GM12878 (cell line): ENCODE data around the gene TTC1. TPM values are rescaled to one million over a fixed set of nuclear protein-coding genes. Genes with fewer than 3 reads are reported as not detected.

ENCODE experiments used
- ATAC-seq: fragments of 200-7000 bp; cut with Tn5 transposase; 3 replicates; pipeline ENCODE4 v1.9.1; 2020; ENCODE audit warnings: mild to moderate bottlenecking, moderate library complexity
- BruUV-seq: library from RNA; stranded (reverse); fragments of 400-500 nt; replicated peaks from 2 replicates; lab custom pipeline; 2021; lab: Mats Ljungman, UMichigan
- CTCF ChIA-PET: fragments of 300-600 bp; sonication (Branson Sonifier 250); formaldehyde crosslinking; extraction: SDS; loops from one replicate; lab custom pipeline; 2021; ENCODE audit warnings: inconsistent platforms; lab: Yijun Ruan, JAX
- POLR2A ChIA-PET: fragments of 350-600 bp; formaldehyde crosslinking; extraction: SDS; loops from one replicate; lab custom pipeline; 2021; ENCODE audit warnings: inconsistent platforms; lab: Charles Lee
- RAD21 ChIA-PET: fragments of 300-600 bp; sonication (Branson Sonifier 250); formaldehyde crosslinking; loops from one replicate; lab custom pipeline; 2023; ENCODE audit warnings: antibody characterized with exemption; ENCODE audit not compliant: unreplicated experiment; lab: Charles Lee
- SMC1A ChIA-PET: fragments of 300-600 bp; sonication (Branson Sonifier 250); formaldehyde crosslinking; loops from one replicate; lab custom pipeline; 2023; ENCODE audit not compliant: unreplicated experiment, uncharacterized antibody; lab: Charles Lee
- DNase-seq: peaks from one replicate; pipeline ENCODE4 v3.0.0-alpha.2; 2011; ENCODE audit warnings: low read depth, low spot score
- FAIRE-seq: peaks from 3 replicates; lab custom pipeline; 2011; peaks lifted over from hg19 to GRCh38; lab: Jason Lieb, UNC
- H2AFZ ChIP-seq: 2 replicates; pipeline ENCODE4 v1.6.0; 2011; ENCODE audit warnings: low read depth, low read length, control low read depth; ENCODE audit not compliant: control insufficient read depth
- H3K27ac ChIP-seq: 2 replicates; pipeline ENCODE4 v1.5.1; 2011; ENCODE audit warnings: control low read depth; ENCODE audit not compliant: control insufficient read depth, insufficient read depth
- H3K27me3 ChIP-seq, 2 experiments: replicated peaks in 1 of 2; 2 replicates each; pipeline versions ENCODE4 v1.6.0 to v1.6.1; 2011; ENCODE audit warnings: low read length in 1 of 2; ENCODE audit not compliant: control insufficient read depth in 2 of 2, insufficient read depth in 2 of 2
- H3K36me3 ChIP-seq, 2 experiments: 2 replicates each; pipeline ENCODE4 v1.5.1; 2011; ENCODE audit warnings: low read length in 1 of 2; ENCODE audit not compliant: control insufficient read depth in 2 of 2, insufficient read depth in 2 of 2
- H3K4me1 ChIP-seq: 2 replicates; pipeline ENCODE4 v1.6.1; 2011; ENCODE audit warnings: mild to moderate bottlenecking, low read length, moderate library complexity, mixed read lengths; ENCODE audit not compliant: control insufficient read depth, insufficient read depth
- H3K4me2 ChIP-seq: 2 replicates; pipeline ENCODE4 v1.6.0; 2011; ENCODE audit warnings: control low read depth; ENCODE audit not compliant: control insufficient read depth, insufficient read depth
- H3K4me3 ChIP-seq: fragments of 200-600 bp; sonication (generic); 2 replicates; pipeline ENCODE4 v1.5.1; 2016
- H3K79me2 ChIP-seq: 2 replicates; pipeline ENCODE4 v1.6.0; 2011; ENCODE audit warnings: low read length; ENCODE audit not compliant: control insufficient read depth, insufficient read depth
- H3K9ac ChIP-seq: 2 replicates; pipeline ENCODE4 v1.8.0; 2011; ENCODE audit warnings: low read length, control low read depth, mixed read lengths; ENCODE audit not compliant: control insufficient read depth, insufficient read depth
- H3K9me3 ChIP-seq: replicated peaks from 3 replicates; pipeline ENCODE4 v1.5.1; 2011; ENCODE audit warnings: mild to moderate bottlenecking, low read length; ENCODE audit not compliant: control insufficient read depth, insufficient read depth
- H4K20me1 ChIP-seq: 2 replicates; pipeline ENCODE4 v1.6.0; 2011; ENCODE audit not compliant: control insufficient read depth, insufficient read depth
- CEBPB ChIP-seq, 2 experiments: fragments of 150-350 bp in 1 of 2; IDR thresholded peaks; 2 replicates each; pipeline ENCODE4 v1.6.1; 2012 to 2014; ENCODE audit warnings: low read depth in 2 of 2, low read length in 2 of 2, borderline replicate concordance in 1 of 2, inconsistent platforms in 1 of 2
- GABPA ChIP-seq: IDR thresholded peaks from 2 replicates; pipeline ENCODE4 v1.6.1; 2014; ENCODE audit warnings: antibody characterized with exemption, low read depth, mild to moderate bottlenecking, inconsistent platforms
- POLR2AphosphoS5 ChIP-seq: IDR thresholded peaks from 2 replicates; pipeline ENCODE4 v1.6.1; 2011; ENCODE audit warnings: mild to moderate bottlenecking, low read length, inconsistent platforms
- RB1 ChIP-seq: fragments of 450-650 bp; formaldehyde crosslinking; IDR thresholded peaks from 2 replicates; pipeline ENCODE4 v1.6.1; 2017; ENCODE audit warnings: mild to moderate bottlenecking, borderline replicate concordance
- SIX5 ChIP-seq: IDR thresholded peaks from 2 replicates; pipeline ENCODE4 v1.6.1; 2011; ENCODE audit warnings: mild to moderate bottlenecking, low read depth, low read length, moderate library complexity; ENCODE audit not compliant: severe bottlenecking
- WRNIP1 ChIP-seq: IDR thresholded peaks from 2 replicates; pipeline ENCODE4 v1.6.1; 2011; ENCODE audit warnings: low read depth, low read length, improper control_type of control experiment, borderline replicate concordance
- ZNF24 ChIP-seq: fragments of 450-650 bp; IDR thresholded peaks from 2 replicates; pipeline ENCODE4 v1.6.1; 2017; ENCODE audit warnings: antibody characterized with exemption, mild to moderate bottlenecking
- WGBS: methylation state at CpG from one replicate; pipeline ENCODE4 v1.1.6; 2016; ENCODE audit warnings: low lambda C conversion rate; ENCODE audit not compliant: insufficient replicate concordance, insufficient coverage; ENCODE audit errors: missing lambda C conversion rate; 5-methylcytosine and 5-hydroxymethylcytosine counted together
- in situ Hi-C: fragments of 300-500 bp; cut with MboI; formaldehyde crosslinking; loops from 9 replicates; pipeline ENCODE4 v1.14.3; 2018; ENCODE audit warnings: mixed read lengths
- intact Hi-C: fragments of 100-400 bp; cut with micrococcal nuclease; formaldehyde crosslinking; loops from one replicate; pipeline ENCODE4 v1.14.2; 2022; ENCODE audit not compliant: unreplicated experiment
- polyA plus RNA-seq, 11 experiments: library from polyadenylated mRNA; depleted of rRNA in 4 of 11; unstranded in 6 of 11; stranded (reverse) in 5 of 11; fragments of >200 nt; fragmentation: Nextera tagmentation in 4 of 11; fragmentation: Illumina TruSeq in 1 of 11; extraction: Ambion mirVana in 4 of 11; extraction: Trizol in 1 of 11; gene quantifications; 1 replicate in 1 of 11; 2 replicates in 10 of 11; pipeline versions ENCODE4 v1.2.1 to v1.2.3, GENCODE V29; 2011 to 2016; ENCODE audit warnings: inconsistent platforms in 2 of 11, missing spikeins in 2 of 11, low read depth in 1 of 11
- total RNA-seq, 4 experiments: library from RNA; depleted of rRNA in 3 of 4; stranded (reverse); fragments of >200 nt in 3 of 4; fragmentation: Illumina TruSeq in 1 of 4; extraction: Trizol in 1 of 4; gene quantifications; 2 replicates each; pipeline versions ENCODE4 v1.2.1 to v1.2.3, GENCODE V29; 2013 to 2021
- TF ChIP-seq, protein P1 (sequence below): IDR thresholded peaks from 2 replicates; pipeline ENCODE4 v1.6.1; 2012; ENCODE audit warnings: low read depth, low read length, improper control_type of control experiment
- TF ChIP-seq, protein P2 (sequence below): fragments of 450-650 bp; IDR thresholded peaks from 2 replicates; pipeline ENCODE4 v1.6.1; 2017; ENCODE audit warnings: low read depth, mild to moderate bottlenecking, moderate library complexity
- TF ChIP-seq, protein P3 (sequence below): IDR thresholded peaks from 2 replicates; pipeline ENCODE4 v1.6.1; 2011; ENCODE audit warnings: low read depth, mild to moderate bottlenecking, low read length, moderate library complexity, borderline replicate concordance; ENCODE audit errors: extremely low read depth
- TF ChIP-seq, protein P4 (sequence below): fragments of 450-650 bp; IDR thresholded peaks from 2 replicates; pipeline ENCODE4 v1.6.1; 2017; ENCODE audit warnings: mild to moderate bottlenecking, moderate library complexity
- TF ChIP-seq, protein P5 (sequence below): fragments of 450-650 bp; IDR thresholded peaks from 2 replicates; pipeline ENCODE4 v1.6.1; 2017; ENCODE audit warnings: mild to moderate bottlenecking, moderate library complexity

TTC1 gene
- total and polyA plus RNA-seq, 10 of the 15 experiments (the other 5 are each of a cell fraction or from before 2014, with no cell fraction given) = 46.6 to 160 (median 92.3) TPM

DNA sequence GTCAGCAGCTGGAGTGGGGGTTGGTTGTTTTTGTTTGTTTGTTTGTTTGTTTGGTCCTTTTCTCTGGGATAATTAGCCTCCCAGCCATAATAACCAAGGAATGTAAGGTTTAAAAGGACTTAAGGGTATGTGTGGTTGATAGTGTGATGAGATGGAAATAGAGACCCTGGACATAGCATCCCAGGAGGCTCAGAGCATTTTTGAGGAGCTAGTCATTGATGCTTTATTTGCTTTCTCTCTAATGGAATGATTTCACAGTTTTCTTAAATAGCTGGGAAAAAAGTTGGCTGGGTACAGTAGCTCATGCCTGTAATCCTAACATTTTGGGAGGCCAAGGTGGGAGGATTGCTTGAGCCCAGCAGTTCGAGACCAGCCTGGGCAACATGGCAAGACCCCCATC, 45.1 kb downstream of the TTC1 start:
- WGBS = 100% methylated on average over 1 of the region's 1 CpG
- CTCF ChIA-PET = interaction anchor here (1.0 to 1.2 kb wide), 2 partner anchors 32 to 297 kb away, joined by 3 to 6 read pairs; no protein-coding TSS in a partner anchor
- BruUV-seq = no TSS peak
- no peak for DNase-seq
- H3K4me1 ChIP-seq = no peaks in the 10 kb centered on the region
- H3K9ac ChIP-seq = no peak overlapping the region
- no peak overlapping the region for H2AFZ ChIP-seq
- RAD21 ChIA-PET = no interaction called here
- no peak overlapping the region for H3K4me2 ChIP-seq
- TF ChIP-seq, protein P1, sequence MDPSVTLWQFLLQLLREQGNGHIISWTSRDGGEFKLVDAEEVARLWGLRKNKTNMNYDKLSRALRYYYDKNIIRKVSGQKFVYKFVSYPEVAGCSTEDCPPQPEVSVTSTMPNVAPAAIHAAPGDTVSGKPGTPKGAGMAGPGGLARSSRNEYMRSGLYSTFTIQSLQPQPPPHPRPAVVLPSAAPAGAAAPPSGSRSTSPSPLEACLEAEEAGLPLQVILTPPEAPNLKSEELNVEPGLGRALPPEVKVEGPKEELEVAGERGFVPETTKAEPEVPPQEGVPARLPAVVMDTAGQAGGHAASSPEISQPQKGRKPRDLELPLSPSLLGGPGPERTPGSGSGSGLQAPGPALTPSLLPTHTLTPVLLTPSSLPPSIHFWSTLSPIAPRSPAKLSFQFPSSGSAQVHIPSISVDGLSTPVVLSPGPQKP = no peak
- TF ChIP-seq RB1 (no peak), ZNF24 (no peak), SIX5 (no peak), CEBPB (IDR thresholded peaks at IDR 0.05; ENCODE audit: borderline replicate concordance in 1 of 2, low read depth in 2 of 2, low read length in 2 of 2) (no peak), WRNIP1 (no peak), POLR2AphosphoS5 (no peak), GABPA (no peak)
- TF ChIP-seq, protein P2, sequence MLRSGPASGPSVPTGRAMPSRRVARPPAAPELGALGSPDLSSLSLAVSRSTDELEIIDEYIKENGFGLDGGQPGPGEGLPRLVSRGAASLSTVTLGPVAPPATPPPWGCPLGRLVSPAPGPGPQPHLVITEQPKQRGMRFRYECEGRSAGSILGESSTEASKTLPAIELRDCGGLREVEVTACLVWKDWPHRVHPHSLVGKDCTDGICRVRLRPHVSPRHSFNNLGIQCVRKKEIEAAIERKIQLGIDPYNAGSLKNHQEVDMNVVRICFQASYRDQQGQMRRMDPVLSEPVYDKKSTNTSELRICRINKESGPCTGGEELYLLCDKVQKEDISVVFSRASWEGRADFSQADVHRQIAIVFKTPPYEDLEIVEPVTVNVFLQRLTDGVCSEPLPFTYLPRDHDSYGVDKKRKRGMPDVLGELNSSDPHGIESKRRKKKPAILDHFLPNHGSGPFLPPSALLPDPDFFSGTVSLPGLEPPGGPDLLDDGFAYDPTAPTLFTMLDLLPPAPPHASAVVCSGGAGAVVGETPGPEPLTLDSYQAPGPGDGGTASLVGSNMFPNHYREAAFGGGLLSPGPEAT = no peak
- TF ChIP-seq, protein P3, sequence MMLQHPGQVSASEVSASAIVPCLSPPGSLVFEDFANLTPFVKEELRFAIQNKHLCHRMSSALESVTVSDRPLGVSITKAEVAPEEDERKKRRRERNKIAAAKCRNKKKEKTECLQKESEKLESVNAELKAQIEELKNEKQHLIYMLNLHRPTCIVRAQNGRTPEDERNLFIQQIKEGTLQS = no peak
- TF ChIP-seq, protein P4, sequence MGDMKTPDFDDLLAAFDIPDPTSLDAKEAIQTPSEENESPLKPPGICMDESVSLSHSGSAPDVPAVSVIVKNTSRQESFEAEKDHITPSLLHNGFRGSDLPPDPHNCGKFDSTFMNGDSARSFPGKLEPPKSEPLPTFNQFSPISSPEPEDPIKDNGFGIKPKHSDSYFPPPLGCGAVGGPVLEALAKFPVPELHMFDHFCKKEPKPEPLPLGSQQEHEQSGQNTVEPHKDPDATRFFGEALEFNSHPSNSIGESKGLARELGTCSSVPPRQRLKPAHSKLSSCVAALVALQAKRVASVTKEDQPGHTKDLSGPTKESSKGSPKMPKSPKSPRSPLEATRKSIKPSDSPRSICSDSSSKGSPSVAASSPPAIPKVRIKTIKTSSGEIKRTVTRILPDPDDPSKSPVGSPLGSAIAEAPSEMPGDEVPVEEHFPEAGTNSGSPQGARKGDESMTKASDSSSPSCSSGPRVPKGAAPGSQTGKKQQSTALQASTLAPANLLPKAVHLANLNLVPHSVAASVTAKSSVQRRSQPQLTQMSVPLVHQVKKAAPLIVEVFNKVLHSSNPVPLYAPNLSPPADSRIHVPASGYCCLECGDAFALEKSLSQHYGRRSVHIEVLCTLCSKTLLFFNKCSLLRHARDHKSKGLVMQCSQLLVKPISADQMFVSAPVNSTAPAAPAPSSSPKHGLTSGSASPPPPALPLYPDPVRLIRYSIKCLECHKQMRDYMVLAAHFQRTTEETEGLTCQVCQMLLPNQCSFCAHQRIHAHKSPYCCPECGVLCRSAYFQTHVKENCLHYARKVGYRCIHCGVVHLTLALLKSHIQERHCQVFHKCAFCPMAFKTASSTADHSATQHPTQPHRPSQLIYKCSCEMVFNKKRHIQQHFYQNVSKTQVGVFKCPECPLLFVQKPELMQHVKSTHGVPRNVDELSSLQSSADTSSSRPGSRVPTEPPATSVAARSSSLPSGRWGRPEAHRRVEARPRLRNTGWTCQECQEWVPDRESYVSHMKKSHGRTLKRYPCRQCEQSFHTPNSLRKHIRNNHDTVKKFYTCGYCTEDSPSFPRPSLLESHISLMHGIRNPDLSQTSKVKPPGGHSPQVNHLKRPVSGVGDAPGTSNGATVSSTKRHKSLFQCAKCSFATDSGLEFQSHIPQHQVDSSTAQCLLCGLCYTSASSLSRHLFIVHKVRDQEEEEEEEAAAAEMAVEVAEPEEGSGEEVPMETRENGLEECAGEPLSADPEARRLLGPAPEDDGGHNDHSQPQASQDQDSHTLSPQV = no peak
- TF ChIP-seq, protein P5, sequence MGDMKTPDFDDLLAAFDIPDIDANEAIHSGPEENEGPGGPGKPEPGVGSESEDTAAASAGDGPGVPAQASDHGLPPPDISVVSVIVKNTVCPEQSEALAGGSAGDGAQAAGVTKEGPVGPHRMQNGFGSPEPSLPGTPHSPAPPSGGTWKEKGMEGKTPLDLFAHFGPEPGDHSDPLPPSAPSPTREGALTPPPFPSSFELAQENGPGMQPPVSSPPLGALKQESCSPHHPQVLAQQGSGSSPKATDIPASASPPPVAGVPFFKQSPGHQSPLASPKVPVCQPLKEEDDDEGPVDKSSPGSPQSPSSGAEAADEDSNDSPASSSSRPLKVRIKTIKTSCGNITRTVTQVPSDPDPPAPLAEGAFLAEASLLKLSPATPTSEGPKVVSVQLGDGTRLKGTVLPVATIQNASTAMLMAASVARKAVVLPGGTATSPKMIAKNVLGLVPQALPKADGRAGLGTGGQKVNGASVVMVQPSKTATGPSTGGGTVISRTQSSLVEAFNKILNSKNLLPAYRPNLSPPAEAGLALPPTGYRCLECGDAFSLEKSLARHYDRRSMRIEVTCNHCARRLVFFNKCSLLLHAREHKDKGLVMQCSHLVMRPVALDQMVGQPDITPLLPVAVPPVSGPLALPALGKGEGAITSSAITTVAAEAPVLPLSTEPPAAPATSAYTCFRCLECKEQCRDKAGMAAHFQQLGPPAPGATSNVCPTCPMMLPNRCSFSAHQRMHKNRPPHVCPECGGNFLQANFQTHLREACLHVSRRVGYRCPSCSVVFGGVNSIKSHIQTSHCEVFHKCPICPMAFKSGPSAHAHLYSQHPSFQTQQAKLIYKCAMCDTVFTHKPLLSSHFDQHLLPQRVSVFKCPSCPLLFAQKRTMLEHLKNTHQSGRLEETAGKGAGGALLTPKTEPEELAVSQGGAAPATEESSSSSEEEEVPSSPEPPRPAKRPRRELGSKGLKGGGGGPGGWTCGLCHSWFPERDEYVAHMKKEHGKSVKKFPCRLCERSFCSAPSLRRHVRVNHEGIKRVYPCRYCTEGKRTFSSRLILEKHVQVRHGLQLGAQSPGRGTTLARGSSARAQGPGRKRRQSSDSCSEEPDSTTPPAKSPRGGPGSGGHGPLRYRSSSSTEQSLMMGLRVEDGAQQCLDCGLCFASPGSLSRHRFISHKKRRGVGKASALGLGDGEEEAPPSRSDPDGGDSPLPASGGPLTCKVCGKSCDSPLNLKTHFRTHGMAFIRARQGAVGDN = no peak
- TF ChIP-seq, all 136 proteins: peak for 0
- Histone ChIP-seq H3K79me2 (no peaks in the 10 kb centered on the region), H3K9me3 (no peaks in the 10 kb centered on the region), H4K20me1 (no peaks in the 10 kb centered on the region), H3K4me3 (no peak overlapping the region), H3K27me3 (no peaks in the 10 kb centered on the region), H3K36me3 (peaks cover 2 to 16% of the 10 kb centered on the region in 2 experiments), H3K27ac (no peak overlapping the region)
- in situ Hi-C loops = no loop called here
- ChIA-PET POLR2A (no interaction called here), SMC1A (interaction anchor here (1.0 to 2.0 kb wide), 2 partner anchors 13 to 32 kb away, joined by 3 to 4 read pairs; no protein-coding TSS in a partner anchor)
- no peak for FAIRE-seq
- ATAC-seq = no peak
- intact Hi-C loops = no loop called here
